IMR-90 (cell line): ENCODE results near the gene FOXP1. TPM values are rescaled to one million over a fixed set of nuclear protein-coding genes. Genes with fewer than 3 reads are reported as not detected.
A peak's percentile ranks its signal among the peaks of the same experiment; 100 is the strongest.

Experiments
- ATAC-seq: fragments of 200-7000 bp; cut with Tn5 transposase; 2 replicates; pipeline ENCODE4 v1.9.1; 2020; ENCODE audit warnings: low read depth, mild to moderate bottlenecking, moderate library complexity
- BruUV-seq: library from RNA; stranded (reverse); fragments of 400-500 nt; replicated peaks from 2 replicates; lab custom pipeline; 2021; lab: Mats Ljungman, UMichigan
- CTCF ChIA-PET: fragments of 300-600 bp; formaldehyde crosslinking; extraction: SDS; loops from one replicate; lab custom pipeline; 2021; ENCODE audit warnings: antibody characterized with exemption; lab: Yijun Ruan, JAX
- POLR2A ChIA-PET: fragments of 300-600 bp; sonication (Branson Sonifier 250); formaldehyde crosslinking; loops from one replicate; lab custom pipeline; 2022; ENCODE audit warnings: antibody characterized with exemption; ENCODE audit not compliant: unreplicated experiment; lab: Charles Lee
- DNase-seq: peaks from one replicate; pipeline ENCODE4 v3.0.0; 2013
- H2AFZ ChIP-seq: replicated peaks from 2 replicates; pipeline ENCODE3; 2013; ENCODE audit warnings: low read length, mild to moderate bottlenecking; ENCODE audit not compliant: poor library complexity
- H2AK5ac ChIP-seq: 2 replicates; pipeline ENCODE4 v1.6.1; 2013; ENCODE audit warnings: low read depth, low read length, inconsistent platforms
- H2AK9ac ChIP-seq: replicated peaks from 2 replicates; pipeline ENCODE3; 2013; ENCODE audit warnings: mild to moderate bottlenecking, low read depth, low read length, moderate library complexity; ENCODE audit not compliant: poor library complexity
- H2BK120ac ChIP-seq: 2 replicates; pipeline ENCODE4 v1.6.1; 2013; ENCODE audit warnings: low read depth, low read length, inconsistent platforms
- H2BK15ac ChIP-seq: 3 replicates; pipeline ENCODE4 v1.6.1; 2013; ENCODE audit warnings: low read depth, low read length, inconsistent platforms
- H2BK20ac ChIP-seq: 2 replicates; pipeline ENCODE4 v1.6.1; 2013; ENCODE audit warnings: low read depth, mild to moderate bottlenecking, inconsistent platforms, low read length, moderate library complexity
- H2BK5ac ChIP-seq: 2 replicates; pipeline ENCODE4 v1.6.1; 2013; ENCODE audit warnings: mild to moderate bottlenecking, low read depth, low read length, inconsistent platforms; ENCODE audit not compliant: poor library complexity, severe bottlenecking
- H3K14ac ChIP-seq: replicated peaks from 2 replicates; pipeline ENCODE4 v1.6.1; 2013; ENCODE audit warnings: low read depth, low read length, inconsistent platforms
- H3K18ac ChIP-seq: 2 replicates; pipeline ENCODE4 v1.6.1; 2013; ENCODE audit warnings: low read depth, low read length, control low read depth
- H3K23ac ChIP-seq: 2 replicates; pipeline ENCODE4 v1.6.1; 2013; ENCODE audit warnings: low read depth, low read length, inconsistent platforms
- H3K27ac ChIP-seq: 2 replicates; pipeline ENCODE4 v1.5.1; 2013; ENCODE audit warnings: mild to moderate bottlenecking, control low read depth, low read length; ENCODE audit not compliant: insufficient read depth
- H3K27me3 ChIP-seq: 2 replicates; pipeline ENCODE4 v1.6.1; 2013; ENCODE audit warnings: low read length; ENCODE audit not compliant: control insufficient read depth, insufficient read depth
- H3K36me3 ChIP-seq: 2 replicates; pipeline ENCODE4 v1.6.1; 2013; ENCODE audit warnings: low read length, mixed read lengths; ENCODE audit not compliant: control insufficient read depth, insufficient read depth
- H3K4ac ChIP-seq: 2 replicates; pipeline ENCODE4 v1.6.1; 2013; ENCODE audit warnings: low read depth, low read length, inconsistent platforms
- H3K4me1 ChIP-seq: 2 replicates; pipeline ENCODE4 v1.6.1; 2013; ENCODE audit warnings: low read length, mixed read lengths; ENCODE audit not compliant: control insufficient read depth, insufficient read depth
- H3K4me2 ChIP-seq: 2 replicates; pipeline ENCODE4 v1.6.1; 2013; ENCODE audit warnings: low read depth, mild to moderate bottlenecking, control low read depth, low read length, moderate library complexity
- H3K4me3 ChIP-seq: 2 replicates; pipeline ENCODE4 v1.5.1; 2013; ENCODE audit warnings: low read depth, mild to moderate bottlenecking, control low read depth, low read length, moderate library complexity; ENCODE audit not compliant: insufficient read depth
- H3K56ac ChIP-seq: 2 replicates; pipeline ENCODE4 v1.6.1; 2013; ENCODE audit warnings: low read length, inconsistent platforms; ENCODE audit not compliant: insufficient read depth; ENCODE audit errors: extremely low read depth
- H3K79me1 ChIP-seq, 2 experiments: 2 replicates each; pipeline ENCODE4 v1.6.1; 2013; ENCODE audit warnings: low read length in 2 of 2, inconsistent platforms in 1 of 2, low read depth in 1 of 2
- H3K9ac ChIP-seq: 2 replicates; pipeline ENCODE4 v1.6.1; 2013; ENCODE audit warnings: low read depth, low read length, control low read depth
- H3K9me1 ChIP-seq: 2 replicates; pipeline ENCODE4 v1.6.1; 2013; ENCODE audit warnings: low read length, inconsistent platforms; ENCODE audit not compliant: insufficient read depth
- H3K9me3 ChIP-seq: 2 replicates; pipeline ENCODE4 v1.6.1; 2013; ENCODE audit warnings: low read length; ENCODE audit not compliant: control insufficient read depth, insufficient read depth
- H4K20me1 ChIP-seq: 2 replicates; pipeline ENCODE4 v1.6.1; 2013; ENCODE audit warnings: low read length, inconsistent platforms; ENCODE audit not compliant: insufficient read depth
- H4K5ac ChIP-seq: 2 replicates; pipeline ENCODE4 v1.6.1; 2013; ENCODE audit warnings: mild to moderate bottlenecking, low read depth, low read length, control low read depth
- H4K8ac ChIP-seq, 2 experiments: 2 replicates each; pipeline ENCODE4 v1.6.1; 2013; ENCODE audit warnings: low read depth in 2 of 2, low read length in 2 of 2, control low read depth in 1 of 2, inconsistent platforms in 1 of 2
- H4K91ac ChIP-seq: 2 replicates; pipeline ENCODE4 v1.6.1; 2013; ENCODE audit warnings: low read depth, low read length, inconsistent platforms; ENCODE audit not compliant: insufficient read depth
- BHLHE40 ChIP-seq: fragments of 150-350 bp; IDR thresholded peaks from 2 replicates; pipeline ENCODE4 v1.6.1; 2016; ENCODE audit warnings: mild to moderate bottlenecking, low read depth, low read length
- CEBPB ChIP-seq: IDR thresholded peaks from 2 replicates; pipeline ENCODE4 v1.6.1; 2012; ENCODE audit warnings: low read depth, low read length, improper control_type of control experiment
- CHD1 ChIP-seq: IDR thresholded peaks from 2 replicates; pipeline ENCODE4 v1.6.1; 2012; ENCODE audit warnings: low read depth, low read length, improper control_type of control experiment
- CTCF ChIP-seq: conservative IDR thresholded peaks from 2 replicates; pipeline ENCODE4 v1.5.1; 2012; ENCODE audit warnings: mild to moderate bottlenecking, low read depth, low read length, improper control_type of control experiment
- ELK1 ChIP-seq: fragments of 150-350 bp; IDR thresholded peaks from 2 replicates; pipeline ENCODE4 v1.6.1; 2016; ENCODE audit warnings: low read depth, mild to moderate bottlenecking, low read length, moderate library complexity, borderline replicate concordance
- FOS ChIP-seq: fragments of 150-350 bp; IDR thresholded peaks from 2 replicates; pipeline ENCODE4 v1.6.1; 2016; ENCODE audit warnings: low read depth, low read length
- MAZ ChIP-seq: IDR thresholded peaks from 2 replicates; pipeline ENCODE4 v1.6.1; 2012; ENCODE audit warnings: low read depth, mild to moderate bottlenecking, low read length, improper control_type of control experiment, moderate library complexity, borderline replicate concordance
- NFE2L2 ChIP-seq: fragments of 150-350 bp; IDR thresholded peaks from 2 replicates; pipeline ENCODE4 v1.6.1; 2016; ENCODE audit warnings: low read depth, mild to moderate bottlenecking, low read length
- RAD21 ChIP-seq: IDR thresholded peaks from 2 replicates; pipeline ENCODE4 v1.6.1; 2012; ENCODE audit warnings: low read length, improper control_type of control experiment
- RCOR1 ChIP-seq: IDR thresholded peaks from 2 replicates; pipeline ENCODE4 v1.6.1; 2012; ENCODE audit warnings: mild to moderate bottlenecking, low read length, improper control_type of control experiment; ENCODE audit not compliant: insufficient replicate concordance
- RFX5 ChIP-seq: IDR thresholded peaks from 2 replicates; pipeline ENCODE4 v1.8.0; 2012; ENCODE audit warnings: low read depth, mild to moderate bottlenecking, low read length, moderate library complexity
- SMC3 ChIP-seq: fragments of 150-350 bp; IDR thresholded peaks from 2 replicates; pipeline ENCODE4 v1.6.1; 2016; ENCODE audit warnings: low read depth, mild to moderate bottlenecking, antibody characterized with exemption, low read length, moderate library complexity
- USF2 ChIP-seq: fragments of 150-350 bp; IDR thresholded peaks from 2 replicates; pipeline ENCODE4 v1.6.1; 2017; ENCODE audit warnings: mild to moderate bottlenecking, antibody characterized with exemption, low read length, low read depth
- WGBS, 2 experiments: methylation state at CpG; one replicate each; pipeline versions ENCODE4 v1.1.5 to v1.1.7; 2013; ENCODE audit warnings: missing lambda C conversion rate in 2 of 2; ENCODE audit not compliant: insufficient read length in 1 of 2; ENCODE audit errors: extremely low coverage in 2 of 2; 5-methylcytosine and 5-hydroxymethylcytosine counted together
- dilution Hi-C: fragments of 300-500 bp; cut with HindIII; formaldehyde crosslinking; loops from one replicate; pipeline ENCODE4 v1.14.3; 2018; ENCODE audit warnings: low sequenced_read_pairs; ENCODE audit not compliant: unreplicated experiment
- in situ Hi-C: fragments of 300-500 bp; cut with MboI; formaldehyde crosslinking; loops from 3 replicates; pipeline ENCODE4 v1.14.3; 2019; ENCODE audit warnings: low sequenced_read_pairs, inconsistent platforms, mixed read lengths
- intact Hi-C: fragments of 100-400 bp; cut with micrococcal nuclease; formaldehyde crosslinking; loops from 2 replicates; pipeline ENCODE4 v1.10.0; 2022
- polyA plus RNA-seq, 3 experiments: library from polyadenylated mRNA; depleted of rRNA; stranded (reverse); fragments of >200 nt; gene quantifications; 2 replicates each; pipeline ENCODE4 v1.2.3, GENCODE V29; 2012; ENCODE audit warnings: low replicate concordance in 1 of 3
- total RNA-seq: library from RNA; depleted of rRNA; stranded (reverse); fragments of >200 nt; gene quantifications from 2 replicates; pipeline ENCODE4 v1.2.3, GENCODE V29; 2012

FOXP1 gene
- total and polyA plus RNA-seq, 2 of the 4 experiments (the other 2 are of a cell fraction), result 37.0 to 132 TPM

- Histone ChIP-seq H3K23ac (peak overlapping the region; percentile 87), H4K5ac (peak overlapping the region; percentile 96), H2BK15ac (peak overlapping the region; percentile 73; the same call in 2 of the 3 replicates), H3K56ac (peak overlapping the region; percentile 59; the same call in 1 of the 2 replicates), H3K4ac (peak overlapping the region; percentile 92), H3K9me3 (no peaks in the 10 kb centered on the region), H4K20me1 (no peaks in the 10 kb centered on the region; the same call in 1 of the 2 replicates), H2AFZ (peak overlapping the region; percentile 92), H4K91ac (peak overlapping the region; percentile 92), H2AK5ac (peak overlapping the region; percentile 44), H3K36me3 (no peaks in the 10 kb centered on the region), H2BK120ac (peak overlapping the region; percentile 96), H2AK9ac (peak overlapping the region; percentile 87), H3K4me3 (peak overlapping the region; percentile 90), H3K4me2 (peak overlapping the region; percentile 95), H4K8ac (peak overlapping the region; percentile 81 to 89), H3K4me1 (peaks cover 5% of the 10 kb centered on the region), H2BK20ac (peak overlapping the region; percentile 78), H3K9ac (peak overlapping the region; percentile 99), H3K18ac (peak overlapping the region; percentile 93), H3K79me1 (peaks cover 19 to 63% of the 10 kb centered on the region in 2 experiments), H2BK5ac (peak overlapping the region; percentile 98), H3K9me1 (no peaks in the 10 kb centered on the region), H3K14ac (peak overlapping the region; percentile 97), H3K27ac (peak overlapping the region; percentile 98), H3K27me3 (no peaks in the 10 kb centered on the region)
- TF ChIP-seq NFE2L2 (no peak), RFX5 (no peak), CEBPB (no peak), CTCF (0 out of 2 replicates have a peak, but pooled peaks have one; percentile 3), FOS (no peak), ELK1 (no peak), SMC3 (no peak), CHD1 (no peak), RCOR1 (no peak), BHLHE40 (no peak), USF2 (no peak), RAD21 (0 out of 2 replicates have a peak, but pooled peaks have one; percentile 12), MAZ (no peak)
- no TSS peak for BruUV-seq
- in situ Hi-C loops (loop anchor here (5.0 to 10.0 kb wide), 3 partner anchors 274 to 587 kb away; no protein-coding TSS in a partner anchor), dilution Hi-C loops (no loop called here), intact Hi-C loops (loop anchor here (2.0 to 10.0 kb wide), 7 partner anchors 39 to 1049 kb away; no protein-coding TSS in a partner anchor)
- WGBS, 2 experiments, result 0% methylated on average over 8 of the region's 53 CpGs; no CpG with 5 or more reads in 1 of the 2 experiments
- ChIA-PET POLR2A (no interaction called here), CTCF (no interaction called here)
- ATAC-seq, result peak; percentile 22
- DNase-seq, result no peak
Measured at GRCh38 chr3:71581457-71582035, 2.0 kb downstream of the FOXP1 start.
